Lower leg skin (tissue), 3 donors: ENCODE measurements around the gene EGFLAM.

Experiments
- CTCF ChIP-seq, 3 donors: fragments of 450-650 bp; IDR thresholded peaks; one replicate each; pipeline ENCODE4 v1.5.1; 2016; ENCODE audit warnings: antibody characterized with exemption in 3 of 3, mild to moderate bottlenecking in 3 of 3, moderate library complexity in 2 of 3
- POLR2A ChIP-seq, 2 donors: fragments of 450-650 bp; IDR thresholded peaks; one replicate each; pipeline ENCODE4 v1.6.1; 2016 to 2017; ENCODE audit warnings: antibody characterized with exemption in 2 of 2, mild to moderate bottlenecking in 1 of 2, moderate library complexity in 1 of 2

GRCh38 chr5:38257308-38258041 is 884 bp upstream of the EGFLAM start:
- TF ChIP-seq CTCF (IDR thresholded peaks at IDR 0.05): no peak
- no peak for TF ChIP-seq POLR2A (IDR thresholded peaks at IDR 0.05)
